Endothelial cell of umbilical vein (primary cell): ENCODE measurements around the gene STIM1. TPM values are rescaled to one million over a fixed set of nuclear protein-coding genes. Genes with fewer than 3 reads are reported as not detected.
A peak's percentile ranks its signal among the peaks of the same experiment; 100 is the strongest.

Source experiments
- BruUV-seq: library from RNA; stranded (reverse); fragments of 400-500 nt; replicated peaks from 2 replicates; lab custom pipeline; 2021; lab: Mats Ljungman, UMichigan
- CTCF ChIA-PET: fragments of 300-600, 350-600 bp; sonication (Branson Sonifier 250); formaldehyde crosslinking; loops from one replicate; lab custom pipeline; 2021; ENCODE audit warnings: antibody characterized with exemption, inconsistent platforms; lab: Charles Lee
- POLR2A ChIA-PET: fragments of 300-600, 350-600 bp; sonication (Branson Sonifier 250); formaldehyde crosslinking; loops from one replicate; lab custom pipeline; 2021; ENCODE audit warnings: antibody characterized with exemption, inconsistent platforms; lab: Charles Lee
- DNase-seq: peaks from one replicate; pipeline ENCODE4 v3.0.0-alpha.2; 2011; ENCODE audit warnings: low read depth, low spot score
- FAIRE-seq: peaks from 2 replicates; lab custom pipeline; 2011; peaks lifted over from hg19 to GRCh38; lab: Jason Lieb, UNC
- H2AFZ ChIP-seq: 2 replicates; pipeline ENCODE4 v1.6.0; 2012; ENCODE audit warnings: low read depth, low read length, control low read depth, inconsistent platforms
- H3K27ac ChIP-seq: 2 replicates; pipeline ENCODE4 v1.5.1; 2011; ENCODE audit warnings: low read depth, mild to moderate bottlenecking, control low read depth, low read length, moderate library complexity; ENCODE audit not compliant: insufficient read depth
- H3K27me3 ChIP-seq, 2 experiments: 2 replicates each; pipeline versions ENCODE4 v1.6.0 to v1.6.1; 2011; ENCODE audit warnings: low read length in 2 of 2, mixed read lengths in 1 of 2; ENCODE audit not compliant: control insufficient read depth in 2 of 2, insufficient read depth in 2 of 2
- H3K36me3 ChIP-seq, 2 experiments: 2 replicates in 1 of 2; 3 replicates in 1 of 2; pipeline ENCODE4 v1.5.1; 2011; ENCODE audit warnings: low read length in 2 of 2, mild to moderate bottlenecking in 1 of 2, moderate library complexity in 1 of 2; ENCODE audit not compliant: control insufficient read depth in 2 of 2, insufficient read depth in 2 of 2; ENCODE audit errors: extremely low read depth in 1 of 2
- H3K4me1 ChIP-seq: 3 replicates; pipeline ENCODE4 v1.5.1; 2011; ENCODE audit warnings: mild to moderate bottlenecking, low read length; ENCODE audit not compliant: control insufficient read depth, insufficient read depth; ENCODE audit errors: extremely low read depth
- H3K4me2 ChIP-seq: 2 replicates; pipeline ENCODE4 v1.6.1; 2011; ENCODE audit warnings: low read length, control low read depth, mixed read lengths; ENCODE audit not compliant: insufficient read depth
- H3K4me3 ChIP-seq, 3 experiments: fragments of 200-600 bp in 1 of 3; sonication (generic), shearing (Covaris generic) in 1 of 3; replicated peaks in 1 of 3; 2 replicates each; pipeline ENCODE4 v1.5.1; 2011 to 2016; ENCODE audit warnings: control low read depth in 3 of 3, low read length in 3 of 3, mild to moderate bottlenecking in 2 of 3, inconsistent platforms in 1 of 3, low read depth in 1 of 3, moderate library complexity in 1 of 3; ENCODE audit not compliant: insufficient read depth in 1 of 3
- H3K79me2 ChIP-seq: 2 replicates; pipeline ENCODE4 v1.6.0; 2012; ENCODE audit warnings: low read length, inconsistent platforms; ENCODE audit not compliant: control insufficient read depth, insufficient read depth
- H3K9ac ChIP-seq: replicated peaks from 2 replicates; pipeline ENCODE3; 2011; ENCODE audit warnings: low read length, control low read depth; ENCODE audit not compliant: insufficient read depth; ENCODE audit errors: extremely low read depth
- H3K9me1 ChIP-seq: replicated peaks from 3 replicates; pipeline ENCODE4 v1.6.0; 2011; ENCODE audit warnings: mild to moderate bottlenecking, low read length; ENCODE audit not compliant: control insufficient read depth, insufficient read depth; ENCODE audit errors: extremely low read depth
- H3K9me3 ChIP-seq: replicated peaks from 2 replicates; pipeline ENCODE4 v1.5.1; 2012; ENCODE audit warnings: low read length, inconsistent platforms; ENCODE audit not compliant: control insufficient read depth, insufficient read depth
- H4K20me1 ChIP-seq: replicated peaks from 2 replicates; pipeline ENCODE3; 2011; ENCODE audit warnings: mild to moderate bottlenecking, low read length; ENCODE audit not compliant: control insufficient read depth, insufficient read depth; ENCODE audit errors: extremely low read depth
- EZH2 ChIP-seq: IDR thresholded peaks from 2 replicates; pipeline ENCODE4 v1.6.1; 2012; ENCODE audit warnings: borderline replicate concordance, low read depth, mild to moderate bottlenecking, moderate library complexity, low read length, inconsistent platforms; ENCODE audit not compliant: severe bottlenecking
- FOS ChIP-seq: IDR thresholded peaks from 2 replicates; pipeline ENCODE4 v1.6.1; 2011; ENCODE audit warnings: mild to moderate bottlenecking, low read length, moderate library complexity, borderline replicate concordance; ENCODE audit not compliant: insufficient read depth
- GATA2 ChIP-seq: IDR thresholded peaks from 2 replicates; pipeline ENCODE4 v1.7.0; 2011; ENCODE audit warnings: low read depth, mild to moderate bottlenecking, moderate library complexity, mixed read lengths, low read length; ENCODE audit not compliant: insufficient read length, insufficient read depth
- JUN ChIP-seq: IDR thresholded peaks from 2 replicates; pipeline ENCODE4 v1.6.1; 2011; ENCODE audit warnings: borderline replicate concordance, low read depth; ENCODE audit not compliant: insufficient read length, insufficient read depth
- MYC ChIP-seq: IDR thresholded peaks from one replicate; pipeline ENCODE4 v1.6.1; 2011; ENCODE audit warnings: mild to moderate bottlenecking, low read depth, low read length
- POLR2A ChIP-seq: IDR thresholded peaks from 2 replicates; pipeline ENCODE4 v1.6.1; 2012; ENCODE audit warnings: low read depth, mild to moderate bottlenecking, control low read depth, low read length
- POLR2AphosphoS5 ChIP-seq: IDR thresholded peaks from 2 replicates; pipeline ENCODE4 v1.6.1; 2012; ENCODE audit warnings: low read depth, mild to moderate bottlenecking, control low read depth, low read length, moderate library complexity; ENCODE audit not compliant: insufficient read depth
- dilution Hi-C: fragments of 300-500 bp; cut with MboI; formaldehyde crosslinking; loops from one replicate; pipeline ENCODE4 v1.15.0; 2019; ENCODE audit warnings: low sequenced_read_pairs; ENCODE audit not compliant: extremely low pct_ligation_motif_present
- intact Hi-C: fragments of 100-400 bp; cut with micrococcal nuclease; formaldehyde crosslinking; loops from one replicate; pipeline ENCODE4 v1.10.0; 2022
- polyA plus RNA-seq, 4 experiments: library from polyadenylated mRNA; depleted of rRNA in 3 of 4; stranded (reverse) in 3 of 4; unstranded in 1 of 4; fragments of >200 nt; gene quantifications; 2 replicates each; pipeline versions ENCODE4 v1.2.1 to v1.2.3, GENCODE V29; 2011 to 2012; ENCODE audit warnings: missing spikeins in 1 of 4
- total RNA-seq: library from RNA; stranded (reverse); gene quantifications from 2 replicates; pipeline ENCODE4 v1.2.3, GENCODE V29; 2021
- TF ChIP-seq, protein P1 (sequence below): IDR thresholded peaks from 2 replicates; pipeline ENCODE4 v1.6.1; 2011; ENCODE audit not compliant: insufficient read depth, insufficient read length
- TF ChIP-seq, protein P2 (sequence below), 2 donors: IDR thresholded peaks; 1 replicate in 1 of 2; 2 replicates in 1 of 2; pipeline ENCODE4 v1.5.1; 2011; ENCODE audit warnings: low read length in 2 of 2, mild to moderate bottlenecking in 2 of 2, moderate library complexity in 2 of 2, control low read depth in 1 of 2, inconsistent platforms in 1 of 2, low read depth in 1 of 2; ENCODE audit not compliant: insufficient read depth in 1 of 2; ENCODE audit errors: extremely low read depth in 1 of 2

The STIM1 gene
- total and polyA plus RNA-seq, 2 donors (not counting 3 experiments of a cell fraction or from before 2014, with no cell fraction given) = 32.7 to 33.4 TPM

DNA sequence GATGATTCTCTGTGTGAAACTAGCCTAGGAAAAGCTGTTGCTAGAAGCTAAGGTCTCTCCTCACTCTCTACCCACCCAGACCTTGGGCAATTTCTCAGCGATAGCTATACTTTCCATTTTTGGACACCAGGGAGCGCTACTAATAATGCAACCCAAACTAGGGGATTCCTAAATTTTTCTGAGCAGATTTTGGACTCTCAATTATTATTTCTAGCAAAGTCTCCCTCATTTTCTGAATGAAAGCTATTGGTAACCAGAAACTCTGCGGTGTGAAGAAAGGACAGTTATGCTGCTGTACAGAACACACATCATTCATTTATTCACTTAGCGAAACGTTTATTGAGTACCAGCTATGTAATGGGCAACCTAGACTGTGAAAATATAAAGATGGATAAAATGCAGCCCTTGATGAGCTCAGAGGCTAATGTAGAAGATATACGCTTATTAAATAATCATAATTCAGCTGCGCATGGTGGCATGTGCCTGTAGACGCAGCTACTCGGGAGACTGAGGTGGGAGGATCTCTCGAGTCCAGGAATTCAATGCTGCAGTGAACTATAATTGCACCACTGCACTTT, 6.1 kb upstream of the STIM1 start:
- Histone ChIP-seq H3K4me3 (no peak overlapping the region), H3K4me2 (no peak overlapping the region), H3K27ac (no peak overlapping the region), H4K20me1 (no peaks in the 10 kb centered on the region), H3K9me3 (no peaks in the 10 kb centered on the region), H2AFZ (no peak overlapping the region), H3K36me3 (no peaks in the 10 kb centered on the region), H3K9ac (no peak overlapping the region), H3K79me2 (no peaks in the 10 kb centered on the region), H3K9me1 (no peaks in the 10 kb centered on the region), H3K27me3 (peaks cover 0 to 3% of the 10 kb centered on the region in 2 experiments), H3K4me1 (no peaks in the 10 kb centered on the region)
- dilution Hi-C loops = no loop called here
- peak; percentile 51 for DNase-seq
- no TSS peak for BruUV-seq
- intact Hi-C loops = loop anchor here (1.0 kb wide), 1 partner anchor 223 kb away; no protein-coding TSS in a partner anchor
- CTCF ChIA-PET = interaction anchor here (0.6 to 13.5 kb wide), 70 partner anchors 9 to 299 kb away, joined by 3 to 871 read pairs (median 4); partner anchors contain the start of genes NUP98, PGAP2 and RHOG
- TF ChIP-seq, protein P1, sequence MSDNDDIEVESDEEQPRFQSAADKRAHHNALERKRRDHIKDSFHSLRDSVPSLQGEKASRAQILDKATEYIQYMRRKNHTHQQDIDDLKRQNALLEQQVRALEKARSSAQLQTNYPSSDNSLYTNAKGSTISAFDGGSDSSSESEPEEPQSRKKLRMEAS = no peak
- TF ChIP-seq, protein P2, sequence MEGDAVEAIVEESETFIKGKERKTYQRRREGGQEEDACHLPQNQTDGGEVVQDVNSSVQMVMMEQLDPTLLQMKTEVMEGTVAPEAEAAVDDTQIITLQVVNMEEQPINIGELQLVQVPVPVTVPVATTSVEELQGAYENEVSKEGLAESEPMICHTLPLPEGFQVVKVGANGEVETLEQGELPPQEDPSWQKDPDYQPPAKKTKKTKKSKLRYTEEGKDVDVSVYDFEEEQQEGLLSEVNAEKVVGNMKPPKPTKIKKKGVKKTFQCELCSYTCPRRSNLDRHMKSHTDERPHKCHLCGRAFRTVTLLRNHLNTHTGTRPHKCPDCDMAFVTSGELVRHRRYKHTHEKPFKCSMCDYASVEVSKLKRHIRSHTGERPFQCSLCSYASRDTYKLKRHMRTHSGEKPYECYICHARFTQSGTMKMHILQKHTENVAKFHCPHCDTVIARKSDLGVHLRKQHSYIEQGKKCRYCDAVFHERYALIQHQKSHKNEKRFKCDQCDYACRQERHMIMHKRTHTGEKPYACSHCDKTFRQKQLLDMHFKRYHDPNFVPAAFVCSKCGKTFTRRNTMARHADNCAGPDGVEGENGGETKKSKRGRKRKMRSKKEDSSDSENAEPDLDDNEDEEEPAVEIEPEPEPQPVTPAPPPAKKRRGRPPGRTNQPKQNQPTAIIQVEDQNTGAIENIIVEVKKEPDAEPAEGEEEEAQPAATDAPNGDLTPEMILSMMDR (IDR thresholded peaks at IDR 0.05; ENCODE audit: extremely low read depth in 1 of 2, insufficient read depth in 1 of 2, low read depth in 1 of 2, low read length in 2 of 2) = peak; percentile 51 to 59
- POLR2A ChIA-PET = interaction anchor here (0.5 to 1.0 kb wide), 2 partner anchors 23 to 176 kb away, joined by 4 read pairs; no protein-coding TSS in a partner anchor
- FAIRE-seq = peak; percentile 81

DNA sequence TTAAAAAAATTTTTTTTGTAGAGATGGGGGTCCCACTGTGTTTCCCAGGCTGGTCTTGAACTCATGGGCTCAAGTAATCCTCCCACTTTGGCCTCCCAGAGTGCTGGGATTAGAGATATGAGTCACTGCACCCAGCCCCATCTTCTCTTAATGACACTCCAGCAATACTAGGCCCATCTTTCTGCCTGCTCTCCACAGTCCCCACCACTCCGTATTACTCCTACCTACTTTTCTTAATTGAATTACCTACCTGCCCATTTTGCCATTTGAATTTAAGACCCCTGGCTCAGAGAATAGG, 2.0 kb upstream of the STIM1 start:
- no peak overlapping the region for H3K27ac ChIP-seq
- CTCF ChIA-PET = interaction anchor here (2.6 to 13.5 kb wide), 4 partner anchors 13 to 217 kb away, joined by 14 to 871 read pairs (median 60); partner anchors contain the start of gene RHOG
- no peak overlapping the region for H3K4me3 ChIP-seq
- H2AFZ ChIP-seq = no peak overlapping the region
- POLR2A ChIA-PET = no interaction called here
- TF ChIP-seq FOS (no peak), JUN (no peak), POLR2A (no peak), POLR2AphosphoS5 (no peak), EZH2 (no peak), GATA2 (no peak), MYC (no peak)
- TF ChIP-seq, protein P1 = no peak
- TF ChIP-seq, protein P2 (IDR thresholded peaks at IDR 0.05; ENCODE audit: extremely low read depth in 1 of 2, insufficient read depth in 1 of 2, low read depth in 1 of 2, low read length in 2 of 2) = no peak
- FAIRE-seq = no peak
- no TSS peak for BruUV-seq
- DNase-seq = no peak
- H3K4me1 ChIP-seq = peaks cover 12% of the 10 kb centered on the region
- dilution Hi-C loops = loop anchor here (25.0 kb wide), 1 partner anchor 209 kb away; no protein-coding TSS in a partner anchor
- no peaks in the 10 kb centered on the region for H3K36me3 ChIP-seq
- peaks cover 7% of the 10 kb centered on the region for H3K79me2 ChIP-seq
- H3K27me3 ChIP-seq = no peaks in the 10 kb centered on the region
- intact Hi-C loops = no loop called here
- no peak overlapping the region for H3K4me2 ChIP-seq
- H4K20me1 ChIP-seq = no peaks in the 10 kb centered on the region
- no peak overlapping the region for H3K9ac ChIP-seq
- H3K9me3 ChIP-seq = no peaks in the 10 kb centered on the region
- no peaks in the 10 kb centered on the region for H3K9me1 ChIP-seq
